ENCODE measurements around the gene WDR62.
"Not testable (repeated sequence)": the region's sequence is repeated elsewhere in the genome, so short reads cannot be mapped to it uniquely, and the experiment has no call there.

Gene WDR62

GRCh38 chr19:36040495-36040894 lies 14.2 kb upstream of the WDR62 start:
- no peak for DNase-seq

GRCh38 chr19:36041092-36041491 lies 13.6 kb upstream of the WDR62 start:
- DNase-seq, result not testable (repeated sequence)

DNA sequence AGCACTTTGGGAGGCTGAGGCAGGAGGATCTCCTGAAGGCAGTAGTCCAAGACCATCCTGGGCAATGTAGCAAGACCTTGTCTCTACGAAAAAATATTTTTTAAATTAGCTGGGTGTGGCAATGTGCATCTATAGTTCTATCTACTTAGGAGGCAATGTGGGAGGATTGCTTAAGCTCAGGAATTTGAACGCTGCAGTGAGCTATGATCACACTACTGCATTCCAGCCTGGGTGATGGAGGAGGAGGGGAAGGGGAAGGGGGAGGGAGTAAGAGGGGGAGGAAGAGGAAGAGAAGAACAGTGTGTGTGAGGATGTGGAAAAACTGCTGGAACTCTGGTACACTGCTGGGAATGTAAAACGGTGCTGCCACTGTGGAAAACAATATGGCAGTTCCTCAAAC lies 12.9 kb upstream of the WDR62 start:
- peak; percentile 92 for DNase-seq

- DNase-seq, result no peak
Observed at GRCh38 chr19:36043952-36044351, 10.7 kb upstream of the WDR62 start.

DNA sequence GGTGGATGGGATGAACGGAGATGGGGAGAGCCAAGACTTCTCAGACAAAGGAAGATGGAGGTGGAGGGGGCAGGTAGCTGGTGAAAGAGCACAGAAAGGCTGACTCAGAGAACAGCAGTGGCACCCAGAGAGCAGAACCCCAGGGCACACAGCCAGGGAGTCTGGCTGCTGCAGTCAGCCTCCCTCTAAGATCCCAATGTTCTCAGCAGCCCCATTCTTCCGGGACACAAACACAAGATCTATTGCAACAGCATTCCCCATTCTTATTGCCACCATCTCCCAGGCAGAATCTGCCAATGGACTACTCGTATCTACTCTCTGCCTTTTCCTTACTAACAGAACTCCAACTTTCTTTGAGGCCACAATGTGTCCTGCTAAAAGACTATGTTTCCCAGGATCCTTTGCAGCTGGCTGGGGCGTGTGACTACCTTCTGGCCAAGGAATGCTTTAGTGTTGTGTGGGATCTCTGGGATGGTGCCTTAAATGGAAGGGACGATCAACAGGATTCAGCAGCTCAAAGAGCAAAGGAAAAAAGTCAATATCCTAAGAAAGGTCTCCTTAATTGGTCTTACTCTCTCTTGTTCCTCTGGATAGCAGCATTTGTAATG lies 8.2 kb upstream of the WDR62 start:
- DNase-seq, result no peak

DNA sequence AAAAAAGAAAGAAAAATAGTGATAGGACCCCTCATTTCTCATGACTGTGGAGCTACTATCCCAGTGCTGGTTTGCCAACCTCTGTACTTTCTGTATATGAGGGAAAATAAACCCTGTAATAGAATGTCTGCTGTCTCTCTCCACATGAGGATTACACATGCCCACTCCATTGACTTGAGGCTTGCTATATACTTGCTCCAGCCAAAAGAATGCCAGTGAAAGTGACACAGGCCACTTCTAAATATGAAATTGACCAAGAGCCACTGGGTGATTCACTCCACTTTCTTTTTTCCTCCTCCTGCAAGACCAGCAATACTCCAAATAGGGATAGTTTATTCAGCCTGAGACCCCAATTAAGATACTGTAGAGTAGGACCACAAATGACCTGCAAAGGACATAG lies 6.9 kb upstream of the WDR62 start:
- DNase-seq, result no peak

DNA sequence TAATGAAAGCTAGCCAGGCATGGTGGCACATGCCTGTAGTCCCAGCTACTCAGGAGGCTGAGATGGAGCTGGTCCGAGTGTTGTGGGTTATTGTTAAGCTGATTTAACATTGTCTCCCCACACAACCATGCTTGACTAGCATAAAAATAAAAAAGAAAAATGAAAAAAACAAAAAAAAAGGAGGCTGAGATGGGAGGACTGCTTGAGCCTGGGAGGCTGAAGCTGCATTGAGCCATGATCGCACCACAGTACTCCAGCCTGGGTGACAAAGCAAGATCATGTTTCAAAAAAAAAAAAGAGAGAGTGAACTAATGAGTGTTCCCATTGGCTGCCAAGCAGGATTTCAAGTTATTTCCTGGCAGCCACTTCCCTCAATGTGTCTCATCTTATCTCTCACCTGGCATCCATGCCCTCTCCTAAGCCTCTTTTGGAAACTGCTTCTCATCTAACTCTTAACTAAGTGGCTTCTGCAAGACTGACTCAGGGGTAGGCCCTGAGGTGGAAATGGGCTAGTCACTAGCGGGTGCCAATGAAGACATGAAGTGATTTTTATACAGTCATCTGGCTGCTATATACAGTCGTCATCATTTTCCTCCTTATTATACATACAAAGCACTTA lies 5.5 kb upstream of the WDR62 start:
- peak; percentile 11 for DNase-seq

- no peak for DNase-seq
Observed at GRCh38 chr19:36051236-36051635, 3.5 kb upstream of the WDR62 start.

- DNase-seq, result no peak
Observed at GRCh38 chr19:36051637-36052036, 3.1 kb upstream of the WDR62 start.

DNA sequence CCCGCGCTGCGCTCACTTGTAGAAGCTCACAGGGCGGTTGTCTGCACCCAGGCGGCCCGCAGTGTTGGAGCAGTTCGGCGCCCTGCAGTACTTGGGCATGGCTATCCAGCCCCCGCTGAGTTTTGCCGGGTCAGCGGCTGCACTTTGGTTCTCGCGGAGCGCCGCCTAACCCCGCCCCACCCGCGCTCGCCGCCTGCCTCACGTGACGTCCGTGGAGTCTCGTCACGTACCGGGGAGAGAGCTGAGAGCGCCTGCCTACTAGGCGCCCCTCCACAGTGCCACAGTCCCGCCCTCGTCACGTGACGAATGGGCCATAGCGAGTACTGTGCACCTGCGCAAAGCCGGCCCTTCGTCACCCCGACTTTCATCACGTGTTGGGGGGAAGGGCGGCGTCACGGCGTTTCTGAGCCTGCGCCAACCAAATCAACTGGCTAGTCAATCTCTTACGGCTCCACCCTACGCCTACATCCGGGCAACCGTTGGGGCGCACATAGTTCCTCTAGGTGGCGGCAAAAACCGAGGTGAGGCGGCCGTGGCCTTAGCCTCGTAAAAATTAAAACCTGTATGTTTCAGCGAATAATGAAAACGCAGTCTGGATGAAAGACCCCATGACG lies 471 bp upstream of the WDR62 start, which contains the start of gene THAP8:
TSS of gene THAP8 (minus strand) at position 167 of the 614 bp plus-strand sequence. CDS start at position 99, 68 bp downstream.
- peak; percentile 99 for DNase-seq

- no peak for DNase-seq
Observed at GRCh38 chr19:36058481-36059179, 3.9 kb downstream of the WDR62 start.

GRCh38 chr19:36059180-36059910 lies 4.6 kb downstream of the WDR62 start:
- DNase-seq, result no peak

DNA sequence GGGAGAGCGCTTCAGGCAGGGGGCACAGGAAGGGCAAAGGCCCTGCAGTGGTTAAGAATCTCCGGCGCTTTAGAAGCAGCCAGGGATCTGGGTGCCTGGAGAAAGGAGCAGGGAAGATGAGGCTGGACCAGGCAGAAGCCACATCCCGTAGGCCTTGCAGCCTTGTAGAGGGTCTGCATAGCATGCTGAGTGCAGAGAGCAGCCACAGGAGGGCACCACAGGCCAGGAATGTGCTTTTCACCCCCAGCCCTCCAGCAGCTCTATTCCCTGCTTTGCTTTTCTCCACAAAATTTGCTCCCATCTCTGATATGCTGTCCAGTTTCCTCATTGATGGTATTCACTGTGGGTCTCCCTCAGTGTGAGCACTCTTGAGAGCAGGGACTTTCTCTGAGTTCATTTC lies 5.7 kb downstream of the WDR62 start:
- DNase-seq, result peak; percentile 28

GRCh38 chr19:36061367-36061766 lies 6.7 kb downstream of the WDR62 start:
- DNase-seq, result no peak

- no peak for DNase-seq
Observed at GRCh38 chr19:36064826-36065225, 10.1 kb downstream of the WDR62 start.

GRCh38 chr19:36067681-36068080 lies 13.0 kb downstream of the WDR62 start:
- no peak for DNase-seq

GRCh38 chr19:36068810-36069499 lies 14.3 kb downstream of the WDR62 start:
- DNase-seq, result not testable (repeated sequence)

DNA sequence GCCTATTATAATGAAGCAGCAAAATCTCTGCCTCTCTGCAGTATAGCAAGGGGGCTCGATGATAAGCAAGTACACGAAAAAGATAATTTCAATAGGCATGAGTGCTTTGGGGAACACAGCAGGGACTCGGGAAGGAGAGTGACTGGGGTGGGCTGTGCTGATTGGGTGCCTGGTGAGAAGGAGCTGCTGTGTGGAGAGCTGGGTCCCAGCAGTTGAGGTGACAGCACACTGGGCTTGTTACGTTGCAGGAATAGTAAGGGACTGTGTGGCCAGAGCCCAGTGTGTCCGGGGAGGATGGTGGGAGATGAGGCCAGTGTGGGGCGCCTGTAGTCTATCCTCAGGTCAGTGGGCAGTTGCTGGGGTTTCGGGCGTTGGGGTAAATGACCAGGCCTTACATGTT lies 17.4 kb downstream of the WDR62 start:
- no peak for DNase-seq

- DNase-seq, result no peak
Observed at GRCh38 chr19:36073121-36073876, 18.6 kb downstream of the WDR62 start.

DNA sequence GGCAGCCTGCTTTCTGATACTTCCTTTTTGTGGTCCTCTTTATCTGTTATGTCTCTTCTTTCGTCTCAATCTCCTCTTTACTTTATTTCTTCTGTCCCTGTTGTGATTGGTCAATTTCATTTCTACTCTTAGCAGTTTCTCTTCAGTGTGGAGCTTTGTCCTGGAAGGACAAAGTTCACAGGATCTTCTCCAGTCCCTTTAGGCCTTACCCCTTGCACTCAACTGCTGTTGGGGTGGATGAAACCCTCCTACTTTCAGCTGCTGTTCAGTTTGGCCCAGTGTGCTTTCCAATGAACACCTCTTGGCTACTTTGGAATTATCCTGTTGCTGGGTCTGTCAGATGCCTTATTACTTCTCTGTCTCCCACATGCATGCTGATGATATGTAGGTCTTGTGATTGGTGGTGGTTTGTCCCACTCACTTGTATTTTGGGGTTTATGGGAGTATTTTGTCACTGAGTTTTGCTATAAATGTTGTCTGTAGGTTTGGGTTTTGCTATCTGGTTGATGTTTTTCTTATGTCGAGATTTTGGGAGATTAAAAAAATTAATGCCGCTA lies 24.8 kb downstream of the WDR62 start:
- no peak for DNase-seq

DNA sequence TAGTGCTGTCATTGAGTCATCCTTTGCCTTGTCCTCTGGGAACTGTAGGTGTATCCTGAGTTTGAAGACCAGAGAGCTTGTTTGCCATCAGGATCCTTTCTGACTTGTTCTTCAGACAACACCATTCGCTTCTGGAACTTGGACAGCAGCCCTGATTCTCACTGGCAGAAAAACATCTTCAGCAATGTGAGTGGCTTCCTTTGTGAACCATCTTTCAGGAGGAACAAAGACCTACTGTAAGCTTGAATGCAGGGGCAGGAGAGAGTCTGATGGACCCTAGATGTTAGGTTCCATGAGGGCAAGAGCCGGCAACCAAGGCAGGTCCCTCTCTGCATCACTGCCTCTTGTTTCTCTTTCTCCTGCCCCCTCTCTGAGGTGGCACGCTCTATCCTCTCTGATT lies 26.7 kb downstream of the WDR62 start:
- DNase-seq, result no peak
